Nephron progenitor cell (in vitro differentiated cells): ENCODE measurements around the gene SLC6A19.

Experiments
- DNase-seq: peaks from one replicate; pipeline ENCODE4 v3.0.0; 2021
- H3K27ac Mint-ChIP-seq: 2 replicates; pipeline ENCODE4 v1.8.0; 2021; ENCODE audit warnings: mild to moderate bottlenecking, moderate library complexity, mixed read lengths
- H3K27me3 Mint-ChIP-seq: 2 replicates; pipeline ENCODE4 v1.8.0; 2021; ENCODE audit warnings: mild to moderate bottlenecking, low read depth, mixed read lengths; ENCODE audit not compliant: poor library complexity
- H3K36me3 Mint-ChIP-seq: 2 replicates; pipeline ENCODE4 v1.8.0; 2021; ENCODE audit warnings: low read depth, mixed read lengths
- H3K4me1 Mint-ChIP-seq: 2 replicates; pipeline ENCODE4 v1.8.0; 2021; ENCODE audit warnings: mixed read lengths
- H3K4me3 Mint-ChIP-seq: 2 replicates; pipeline ENCODE4 v1.8.0; 2021; ENCODE audit warnings: mild to moderate bottlenecking, moderate library complexity, mixed read lengths
- H3K9me3 Mint-ChIP-seq: 2 replicates; pipeline ENCODE4 v1.8.0; 2021; ENCODE audit warnings: mild to moderate bottlenecking, moderate library complexity, mixed read lengths
- CTCF ChIP-seq: fragments of 200-600 bp; sonication (generic); IDR thresholded peaks from 2 replicates; pipeline ENCODE4 v1.5.0; 2021; ENCODE audit warnings: antibody characterized with exemption

SLC6A19 gene

GRCh38 chr5:1164696-1165630 lies 36.4 kb upstream of the SLC6A19 start:
- H3K27ac Mint-ChIP-seq: no peak overlapping the region
- DNase-seq: no peak
- H3K36me3 Mint-ChIP-seq: no peaks in the 10 kb centered on the region
- no peak for TF ChIP-seq CTCF
- H3K27me3 Mint-ChIP-seq: peaks cover 24% of the 10 kb centered on the region
- H3K4me3 Mint-ChIP-seq: no peak overlapping the region
- no peaks in the 10 kb centered on the region for H3K9me3 Mint-ChIP-seq
- H3K4me1 Mint-ChIP-seq: peaks cover 17% of the 10 kb centered on the region

DNA sequence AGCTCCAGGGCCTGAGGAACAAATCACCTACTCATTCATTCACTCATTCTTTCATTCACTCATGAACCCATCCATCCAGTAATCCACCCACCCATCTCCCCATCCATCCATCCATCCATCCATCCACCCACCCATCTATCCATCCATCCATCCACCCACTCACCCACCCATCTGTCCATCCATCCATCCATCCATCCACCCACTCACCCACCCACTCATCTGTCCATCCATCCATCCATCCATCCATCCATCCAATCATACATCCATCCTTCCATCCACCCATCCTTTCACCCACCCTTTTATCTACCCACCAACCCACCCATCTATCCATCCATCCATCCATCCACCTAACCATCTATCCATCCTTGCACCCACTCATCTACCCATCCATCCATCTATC lies 35.5 kb upstream of the SLC6A19 start:
- H3K27me3 Mint-ChIP-seq: peaks cover 26% of the 10 kb centered on the region
- DNase-seq: no peak
- H3K9me3 Mint-ChIP-seq: no peaks in the 10 kb centered on the region
- H3K4me1 Mint-ChIP-seq: peaks cover 17% of the 10 kb centered on the region
- no peak for TF ChIP-seq CTCF
- no peak overlapping the region for H3K4me3 Mint-ChIP-seq
- H3K27ac Mint-ChIP-seq: no peak overlapping the region
- no peaks in the 10 kb centered on the region for H3K36me3 Mint-ChIP-seq

DNA sequence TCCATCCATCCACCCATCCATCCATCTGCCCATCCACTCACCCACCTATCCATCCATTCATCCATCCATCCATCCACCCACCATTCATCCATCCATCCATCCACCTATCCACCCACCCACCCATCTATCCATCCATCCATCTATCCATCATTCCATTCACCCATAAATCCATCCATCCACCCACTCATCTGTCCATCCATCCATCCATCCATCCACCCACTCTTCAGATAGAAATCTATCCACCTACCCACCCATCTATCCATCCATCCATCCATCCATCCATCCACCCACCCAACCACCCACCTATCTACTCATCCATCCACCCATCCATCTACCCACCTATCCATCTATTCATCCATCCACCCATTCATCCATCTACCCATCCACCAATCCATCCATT lies 35.0 kb upstream of the SLC6A19 start:
- no peaks in the 10 kb centered on the region for H3K9me3 Mint-ChIP-seq
- TF ChIP-seq CTCF: no peak
- peaks cover 25% of the 10 kb centered on the region for H3K27me3 Mint-ChIP-seq
- H3K4me3 Mint-ChIP-seq: no peak overlapping the region
- no peaks in the 10 kb centered on the region for H3K36me3 Mint-ChIP-seq
- H3K4me1 Mint-ChIP-seq: peaks cover 17% of the 10 kb centered on the region
- no peak for DNase-seq
- no peak overlapping the region for H3K27ac Mint-ChIP-seq

DNA sequence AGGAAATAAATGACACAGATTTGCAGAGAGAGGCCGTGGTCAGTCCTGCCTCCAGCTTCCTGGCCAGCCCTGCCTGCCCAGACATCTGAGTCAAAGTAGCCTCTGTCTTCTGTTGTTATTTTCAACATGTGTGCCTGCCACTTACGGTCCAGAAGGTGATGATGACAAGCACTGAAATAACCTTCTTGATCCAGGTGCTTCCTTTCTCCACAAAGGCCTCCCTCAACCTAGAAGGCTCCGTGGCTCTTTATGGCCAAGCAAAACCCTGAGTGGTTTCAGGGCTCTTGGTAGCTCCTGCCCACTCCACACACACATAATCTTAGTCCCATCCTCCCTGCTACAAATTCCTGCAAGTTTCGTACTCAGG lies 34.1 kb upstream of the SLC6A19 start:
- DNase-seq: no peak
- Mint-ChIP-seq H3K27ac (no peak overlapping the region), H3K4me1 (peaks cover 17% of the 10 kb centered on the region), H3K36me3 (no peaks in the 10 kb centered on the region), H3K9me3 (no peaks in the 10 kb centered on the region), H3K4me3 (no peak overlapping the region), H3K27me3 (peaks cover 25% of the 10 kb centered on the region)
- TF ChIP-seq CTCF: no peak

DNA sequence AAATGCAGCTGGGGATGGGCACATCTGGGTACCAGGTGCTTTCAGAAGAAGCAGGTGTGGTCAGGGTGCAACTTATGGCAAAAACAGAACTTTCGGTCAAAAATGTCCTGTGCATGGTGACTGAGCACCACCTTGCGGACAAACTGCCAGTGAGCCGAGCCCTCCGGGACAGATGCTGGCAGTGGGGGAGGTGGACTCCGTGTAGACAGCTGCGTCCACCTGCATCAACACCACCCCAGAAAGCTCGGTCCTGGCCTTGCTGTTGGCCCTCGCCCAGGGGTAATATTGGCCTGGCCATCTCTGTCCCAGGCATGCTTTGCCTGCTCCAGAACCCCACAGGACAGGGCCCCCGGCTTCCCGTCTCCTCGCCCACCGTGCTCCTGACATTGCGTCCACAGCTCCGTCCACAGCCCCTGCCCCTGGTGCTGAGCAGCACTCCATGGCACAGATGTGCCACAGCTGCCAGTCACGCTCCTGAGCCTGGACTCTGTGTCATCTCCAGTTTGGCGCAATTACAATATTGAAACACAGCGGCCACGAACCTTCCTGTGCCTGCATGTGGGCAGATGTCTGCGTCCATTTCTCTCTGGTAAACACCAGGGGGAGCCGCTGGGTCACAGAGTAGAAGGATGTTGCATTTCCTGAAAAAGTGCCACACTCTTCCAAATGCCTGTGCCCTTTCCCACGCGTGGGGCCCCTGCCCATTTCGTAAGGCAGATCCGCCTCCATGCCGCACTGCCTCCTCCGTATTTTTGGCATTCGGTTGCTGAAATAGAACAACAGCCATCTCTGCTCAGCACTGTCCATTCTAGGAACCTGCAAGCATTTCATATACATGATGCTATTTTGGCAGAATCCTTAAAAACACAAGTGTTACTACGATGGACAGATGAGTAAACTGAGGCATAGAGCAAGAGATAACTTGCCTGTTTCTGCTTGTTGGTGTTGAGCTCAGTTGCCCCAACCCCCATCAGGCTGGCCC lies 33.4 kb upstream of the SLC6A19 start:
- H3K9me3 Mint-ChIP-seq: no peaks in the 10 kb centered on the region
- H3K4me3 Mint-ChIP-seq: peak overlapping the region; percentile 80
- DNase-seq: peak; percentile 80
- peak; percentile 61 for TF ChIP-seq CTCF
- no peaks in the 10 kb centered on the region for H3K36me3 Mint-ChIP-seq
- peaks cover 25% of the 10 kb centered on the region for H3K27me3 Mint-ChIP-seq
- H3K4me1 Mint-ChIP-seq: peaks cover 19% of the 10 kb centered on the region
- H3K27ac Mint-ChIP-seq: no peak overlapping the region
